H1 (cell line): Measurements from ENCODE around the gene ZNF641. TPM values are rescaled to one million over a fixed set of nuclear protein-coding genes. Genes with fewer than 3 reads are reported as not detected.

Source experiments
- CTCF ChIA-PET: fragments of 300-600 bp; sonication (Branson Sonifier 250); formaldehyde crosslinking; loops from one replicate; lab custom pipeline; 2021; ENCODE audit not compliant: partially characterized antibody; lab: Charles Lee
- POLR2A ChIA-PET: fragments of 300-600 bp; sonication (Branson Sonifier 250); formaldehyde crosslinking; loops from one replicate; lab custom pipeline; 2021; ENCODE audit warnings: inconsistent platforms; ENCODE audit not compliant: partially characterized antibody; lab: Charles Lee
- DNase-seq, 2 experiments: peaks; one replicate each; pipeline versions ENCODE4 v3.0.0 to v3.0.0-alpha.2; 2010 to 2022; ENCODE audit warnings: low spot score in 2 of 2, low read depth in 1 of 2, mixed read lengths in 1 of 2
- FAIRE-seq: peaks from 2 replicates; lab custom pipeline; 2011; peaks lifted over from hg19 to GRCh38; lab: Jason Lieb, UNC
- H2AFZ ChIP-seq: 2 replicates; pipeline ENCODE4 v1.8.1; 2012; ENCODE audit warnings: low read length, inconsistent platforms
- H2AK5ac ChIP-seq: 2 replicates; pipeline ENCODE4 v1.6.1; 2013; ENCODE audit warnings: low read depth, low read length
- H2BK120ac ChIP-seq: replicated peaks from 2 replicates; pipeline ENCODE3; 2013; ENCODE audit warnings: low read depth, low read length, inconsistent platforms
- H2BK12ac ChIP-seq: 2 replicates; pipeline ENCODE4 v1.6.1; 2013; ENCODE audit warnings: low read depth, low read length
- H2BK15ac ChIP-seq: 2 replicates; pipeline ENCODE4 v1.6.1; 2013; ENCODE audit warnings: low read length
- H2BK20ac ChIP-seq: 2 replicates; pipeline ENCODE4 v1.6.1; 2013; ENCODE audit warnings: low read length
- H2BK5ac ChIP-seq: 2 replicates; pipeline ENCODE4 v1.6.1; 2013; ENCODE audit warnings: low read depth, low read length
- H3K14ac ChIP-seq: 2 replicates; pipeline ENCODE4 v1.6.1; 2013; ENCODE audit warnings: inconsistent platforms; ENCODE audit not compliant: insufficient read length
- H3K18ac ChIP-seq: 2 replicates; pipeline ENCODE4 v1.6.1; 2013; ENCODE audit warnings: low read length; ENCODE audit errors: extremely low read depth
- H3K23ac ChIP-seq: 2 replicates; pipeline ENCODE4 v1.6.1; 2013; ENCODE audit warnings: inconsistent platforms; ENCODE audit not compliant: insufficient read length
- H3K23me2 ChIP-seq: 2 replicates; pipeline ENCODE4 v1.6.1; 2013; ENCODE audit warnings: low read depth, low read length
- H3K27ac ChIP-seq: 2 replicates; pipeline ENCODE4 v1.6.1; 2011; ENCODE audit warnings: low read depth, low read length, inconsistent platforms
- H3K27me3 ChIP-seq, 4 experiments: replicated peaks in 1 of 4; 1 replicate in 1 of 4; 2 replicates in 3 of 4; pipeline versions ENCODE4 v1.6.1 to v1.8.1; 2011 to 2013; ENCODE audit warnings: low read length in 3 of 4, mild to moderate bottlenecking in 3 of 4, inconsistent platforms in 2 of 4, mixed read lengths in 2 of 4, moderate library complexity in 1 of 4; ENCODE audit not compliant: control insufficient read depth in 3 of 4, insufficient read depth in 3 of 4; ENCODE audit errors: extremely low read depth in 1 of 4
- H3K36me3 ChIP-seq, 4 experiments: 2 replicates each; pipeline versions ENCODE4 v1.6.1 to v1.8.1; 2011 to 2013; ENCODE audit warnings: mild to moderate bottlenecking in 4 of 4, low read length in 3 of 4, moderate library complexity in 2 of 4, control low read depth in 1 of 4, inconsistent platforms in 1 of 4; ENCODE audit not compliant: insufficient read depth in 4 of 4, control insufficient read depth in 2 of 4
- H3K4ac ChIP-seq: replicated peaks from 2 replicates; pipeline ENCODE3; 2013; ENCODE audit warnings: low read length, low read depth, mixed read lengths, inconsistent platforms; ENCODE audit not compliant: insufficient read length
- H3K4me1 ChIP-seq, 4 experiments: replicated peaks in 1 of 4; 1 replicate in 1 of 4; 2 replicates in 3 of 4; pipeline versions ENCODE4 v1.6.1 to v1.8.1; 2011 to 2013; ENCODE audit warnings: low read length in 3 of 4, inconsistent platforms in 2 of 4, mixed read lengths in 1 of 4; ENCODE audit not compliant: insufficient read depth in 4 of 4, control insufficient read depth in 3 of 4
- H3K4me2 ChIP-seq, 2 experiments: 2 replicates each; pipeline versions ENCODE4 v1.6.1 to v1.8.1; 2011 to 2013; ENCODE audit warnings: low read depth in 2 of 2, low read length in 2 of 2, control low read depth in 1 of 2, inconsistent platforms in 1 of 2, mild to moderate bottlenecking in 1 of 2; ENCODE audit not compliant: insufficient read depth in 1 of 2
- H3K4me3 ChIP-seq, 4 experiments: fragments of 200-600, 300-600 bp in 1 of 4; sonication (generic), shearing (Covaris generic), sonication (Bioruptor Twin) in 1 of 4; 2 replicates each; pipeline versions ENCODE4 v1.5.1 to v1.8.1; 2011 to 2016; ENCODE audit warnings: low read length in 4 of 4, low read depth in 3 of 4, control low read depth in 2 of 4, inconsistent platforms in 2 of 4, mild to moderate bottlenecking in 2 of 4, mixed read lengths in 1 of 4, moderate library complexity in 1 of 4; ENCODE audit not compliant: insufficient read depth in 2 of 4; ENCODE audit errors: extremely low read depth in 1 of 4
- H3K56ac ChIP-seq: replicated peaks from 2 replicates; pipeline ENCODE3; 2013; ENCODE audit warnings: low read depth, mild to moderate bottlenecking, mixed read lengths, low read length, inconsistent platforms; ENCODE audit not compliant: insufficient read length
- H3K79me1 ChIP-seq: 2 replicates; pipeline ENCODE4 v1.6.1; 2013; ENCODE audit warnings: low read depth, low read length, control low read depth
- H3K79me2 ChIP-seq, 2 experiments: 2 replicates each; pipeline versions ENCODE4 v1.6.1 to v1.8.1; 2012 to 2013; ENCODE audit warnings: low read length in 2 of 2, mild to moderate bottlenecking in 2 of 2, inconsistent platforms in 1 of 2; ENCODE audit not compliant: insufficient read depth in 2 of 2, control insufficient read depth in 1 of 2
- H3K9ac ChIP-seq, 4 experiments: replicated peaks in 1 of 4; 1 replicate in 1 of 4; 2 replicates in 3 of 4; pipeline versions ENCODE4 v1.6.1 to v1.8.1; 2011 to 2013; ENCODE audit warnings: low read depth in 3 of 4, low read length in 3 of 4, control low read depth in 2 of 4, mild to moderate bottlenecking in 2 of 4, moderate library complexity in 2 of 4, inconsistent platforms in 1 of 4; ENCODE audit errors: extremely low read depth in 1 of 4
- H3K9me3 ChIP-seq, 2 experiments: 2 replicates each; pipeline versions ENCODE4 v1.6.1 to v1.8.1; 2012 to 2013; ENCODE audit warnings: mild to moderate bottlenecking in 2 of 2, moderate library complexity in 2 of 2, control low read depth in 1 of 2, inconsistent platforms in 1 of 2, low read depth in 1 of 2, low read length in 1 of 2, mixed read lengths in 1 of 2; ENCODE audit not compliant: insufficient read depth in 2 of 2
- H4K20me1 ChIP-seq, 2 experiments: replicated peaks in 1 of 2; 2 replicates each; pipeline versions ENCODE3 to v1.8.1; 2011 to 2013; ENCODE audit warnings: inconsistent platforms in 2 of 2, low read length in 2 of 2, mild to moderate bottlenecking in 1 of 2; ENCODE audit not compliant: insufficient read depth in 2 of 2, control insufficient read depth in 1 of 2
- H4K5ac ChIP-seq: 2 replicates; pipeline ENCODE4 v1.6.1; 2013; ENCODE audit warnings: low read length, low read depth, mixed read lengths, inconsistent platforms; ENCODE audit not compliant: insufficient read length
- H4K8ac ChIP-seq: 2 replicates; pipeline ENCODE4 v1.8.0; 2013; ENCODE audit warnings: mild to moderate bottlenecking, moderate library complexity, low read length, inconsistent platforms; ENCODE audit not compliant: insufficient read depth; ENCODE audit errors: extremely low read depth
- H4K91ac ChIP-seq: replicated peaks from 2 replicates; pipeline ENCODE3; 2013; ENCODE audit warnings: low read length, mixed read lengths, inconsistent platforms; ENCODE audit not compliant: insufficient read length
- CREB1 ChIP-seq: IDR thresholded peaks from 2 replicates; pipeline ENCODE4 v1.6.1; 2012; ENCODE audit warnings: inconsistent platforms
- CTBP2 ChIP-seq: IDR thresholded peaks from 2 replicates; pipeline ENCODE4 v1.7.0; 2011; ENCODE audit warnings: borderline replicate concordance, mild to moderate bottlenecking, moderate library complexity, mixed read lengths, low read length; ENCODE audit not compliant: insufficient read depth, insufficient read length
- GABPA ChIP-seq: IDR thresholded peaks from 2 replicates; pipeline ENCODE4 v1.6.1; 2011; ENCODE audit warnings: mild to moderate bottlenecking, low read length, moderate library complexity, borderline replicate concordance; ENCODE audit not compliant: insufficient read depth
- HDAC2 ChIP-seq, 2 experiments: fragments of 300-600 bp in 1 of 2; sonication (generic) in 1 of 2; IDR thresholded peaks; 2 replicates each; pipeline ENCODE4 v1.6.1; 2011 to 2012; ENCODE audit warnings: low read depth in 2 of 2, low read length in 2 of 2, mild to moderate bottlenecking in 2 of 2, moderate library complexity in 2 of 2, borderline replicate concordance in 1 of 2, inconsistent platforms in 1 of 2
- MAFK ChIP-seq: IDR thresholded peaks from 2 replicates; pipeline ENCODE4 v1.6.1; 2012; ENCODE audit warnings: low read depth, mild to moderate bottlenecking, improper control_type of control experiment, low read length
- NANOG ChIP-seq: IDR thresholded peaks from 2 replicates; pipeline ENCODE4 v1.6.1; 2011; ENCODE audit warnings: low read length, low read depth, mild to moderate bottlenecking, inconsistent platforms; ENCODE audit not compliant: insufficient read depth, poor library complexity, severe bottlenecking
- POLR2AphosphoS5 ChIP-seq: IDR thresholded peaks from 2 replicates; pipeline ENCODE4 v1.6.1; 2011; ENCODE audit warnings: low read depth, low read length
- POU5F1 ChIP-seq: IDR thresholded peaks from 2 replicates; pipeline ENCODE4 v1.6.1; 2011; ENCODE audit warnings: low read depth, mild to moderate bottlenecking, low read length, moderate library complexity
- SIN3A ChIP-seq, 2 experiments: IDR thresholded peaks in 1 of 2; conservative IDR thresholded peaks in 1 of 2; 2 replicates each; pipeline ENCODE4 v1.6.1; 2011 to 2012; ENCODE audit warnings: low read length in 2 of 2, improper control_type of control experiment in 1 of 2, low read depth in 1 of 2, mild to moderate bottlenecking in 1 of 2
- SIX5 ChIP-seq: IDR thresholded peaks from 2 replicates; pipeline ENCODE4 v1.6.1; 2011; ENCODE audit warnings: mild to moderate bottlenecking, low read depth, low read length
- SRF ChIP-seq: IDR thresholded peaks from 2 replicates; pipeline ENCODE4 v1.6.1; 2011; ENCODE audit warnings: mild to moderate bottlenecking, low read depth, low read length, moderate library complexity
- TCF12 ChIP-seq: IDR thresholded peaks from 2 replicates; pipeline ENCODE4 v1.6.1; 2011; ENCODE audit warnings: low read depth, mild to moderate bottlenecking, low read length
- ZNF274 ChIP-seq: IDR thresholded peaks from 2 replicates; pipeline ENCODE4 v1.7.0; 2012; ENCODE audit warnings: low read length, borderline replicate concordance; ENCODE audit errors: extremely low read depth
- WGBS, 2 experiments: shearing (Covaris generic) in 1 of 2; methylation state at CpG; one replicate each; pipeline versions ENCODE4 v1.1.6 to v1.1.7; 2013 to 2015; ENCODE audit warnings: low lambda C conversion rate in 2 of 2, mixed read lengths in 2 of 2, inconsistent platforms in 1 of 2, low coverage in 1 of 2, missing lambda C conversion rate in 1 of 2; ENCODE audit not compliant: insufficient replicate concordance in 2 of 2, insufficient coverage in 1 of 2, insufficient read length in 1 of 2; ENCODE audit errors: extremely low coverage in 1 of 2, missing lambda C conversion rate in 1 of 2; 5-methylcytosine and 5-hydroxymethylcytosine counted together
- polyA plus RNA-seq, 7 experiments: library from polyadenylated mRNA; depleted of rRNA in 3 of 7; stranded (reverse) in 5 of 7; unstranded in 2 of 7; fragments of >200 nt in 5 of 7; fragments of 200-250 nt in 2 of 7; gene quantifications; 1 replicate in 5 of 7; 2 replicates in 1 of 7; 4 replicates in 1 of 7; pipeline versions ENCODE4 v1.2.1 to v1.2.3, GENCODE V29; 2011 to 2013; ENCODE audit warnings: missing spikeins in 2 of 7, mixed read lengths in 2 of 7
- total RNA-seq: library from RNA; stranded (reverse); fragmentation: NEBNext Ultra II Directional; extraction: Animal tissue kit (Norgen Biotek cat#: 25700); gene quantifications from 2 replicates; pipeline ENCODE4 v1.2.1, GENCODE V29; 2021

ZNF641 gene
- total and polyA plus RNA-seq, 2 of the 8 experiments (the other 6 are each of a cell fraction or from before 2014, with no cell fraction given) = 2.4 to 6.2 TPM

GRCh38 chr12:48339442-48340117 lies 11.1 kb downstream of the ZNF641 start:
- no peak overlapping the region for H4K91ac ChIP-seq
- H3K4me1 ChIP-seq = no peaks in the 10 kb centered on the region
- no peak overlapping the region for H3K27ac ChIP-seq
- H2BK120ac ChIP-seq = no peak overlapping the region
- no peak overlapping the region for H2AFZ ChIP-seq
- no peaks in the 10 kb centered on the region for H3K79me2 ChIP-seq
- DNase-seq (no peak), FAIRE-seq (no peak)
- H2BK5ac ChIP-seq = no peak overlapping the region
- no peak overlapping the region for H3K4me2 ChIP-seq
- no peak overlapping the region for H2BK12ac ChIP-seq
- CTCF ChIA-PET = interaction anchor here (1.4 kb wide), 1 partner anchor 9 kb away, joined by 3 read pairs; no protein-coding TSS in a partner anchor
- no peaks in the 10 kb centered on the region for H3K79me1 ChIP-seq
- H3K9me3 ChIP-seq = no peaks in the 10 kb centered on the region
- peaks cover 0 to 4% (median 0%) of the 10 kb centered on the region in 4 experiments; a peak in 2 of 8 replicates for H3K36me3 ChIP-seq
- H3K9ac ChIP-seq = no peak overlapping the region
- WGBS, 2 experiments = 80% methylated on average over 3 of the region's 3 CpGs; no CpG with 5 or more reads in 1 of the 2 experiments
- H3K4me3 ChIP-seq = no peak overlapping the region
- H3K4ac ChIP-seq = no peak overlapping the region
- no peak overlapping the region for H4K8ac ChIP-seq
- no peak overlapping the region for H4K5ac ChIP-seq
- no peak overlapping the region for H3K18ac ChIP-seq
- no peak overlapping the region for H3K56ac ChIP-seq
- no peak overlapping the region for H2BK15ac ChIP-seq
- H4K20me1 ChIP-seq = no peaks in the 10 kb centered on the region
- H3K14ac ChIP-seq = no peak overlapping the region
- no peak overlapping the region for H2BK20ac ChIP-seq
- no peaks in the 10 kb centered on the region for H3K23me2 ChIP-seq
- POLR2A ChIA-PET = no interaction called here
- H3K23ac ChIP-seq = no peak overlapping the region
- no peak overlapping the region for H2AK5ac ChIP-seq
- H3K27me3 ChIP-seq = no peaks in the 10 kb centered on the region
- TF ChIP-seq GABPA (no peak), CREB1 (no peak), SRF (no peak), TCF12 (no peak), MAFK (no peak), HDAC2 (IDR thresholded peaks at IDR 0.05; ENCODE audit: borderline replicate concordance in 1 of 2, low read depth in 2 of 2, low read length in 2 of 2) (no peak), POU5F1 (no peak), SIN3A (conservative IDR thresholded peaks at IDR 0.05 in 1 of 2, IDR thresholded peaks at IDR 0.05 in 1 of 2; ENCODE audit: low read depth in 1 of 2, low read length in 2 of 2) (no peak), CTBP2 (no peak), ZNF274 (no peak), POLR2AphosphoS5 (no peak), NANOG (no peak), SIX5 (no peak)
